ENCODE data around the gene WFDC12.

Gene WFDC12

DNA sequence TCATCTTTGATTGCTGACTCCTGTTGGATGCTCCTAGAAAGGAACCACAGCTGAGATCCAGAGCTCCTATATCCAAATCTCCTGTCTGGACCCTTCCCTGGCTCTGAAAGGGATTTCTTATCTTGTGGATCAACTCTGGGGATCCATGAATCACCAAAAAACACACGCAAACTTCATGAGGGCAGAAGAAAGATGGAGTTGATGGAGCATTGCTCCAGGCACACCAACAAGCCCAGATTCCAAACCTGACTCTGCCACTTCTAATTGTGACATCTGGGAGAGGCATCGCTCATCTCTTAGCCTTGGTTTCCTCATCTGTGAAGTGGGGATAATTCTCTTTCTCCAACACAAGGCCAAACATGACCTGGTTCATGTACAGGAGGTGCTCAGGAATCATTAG lies 30.1 kb downstream of the WFDC12 start:
- intact Hi-C loops (cut with micrococcal nuclease): no loop called here
- Mint-ChIP-seq H3K4me3 (no peak overlapping the region), H3K36me3 (ENCODE audit: low read depth) (peaks cover 11% of the 10 kb centered on the region), H3K9me3 (no peaks in the 10 kb centered on the region), H3K27me3 (peaks cover 32% of the 10 kb centered on the region), H3K27ac (no peak overlapping the region), H3K4me1 (ENCODE audit: low read depth) (peaks cover 5% of the 10 kb centered on the region)

DNA sequence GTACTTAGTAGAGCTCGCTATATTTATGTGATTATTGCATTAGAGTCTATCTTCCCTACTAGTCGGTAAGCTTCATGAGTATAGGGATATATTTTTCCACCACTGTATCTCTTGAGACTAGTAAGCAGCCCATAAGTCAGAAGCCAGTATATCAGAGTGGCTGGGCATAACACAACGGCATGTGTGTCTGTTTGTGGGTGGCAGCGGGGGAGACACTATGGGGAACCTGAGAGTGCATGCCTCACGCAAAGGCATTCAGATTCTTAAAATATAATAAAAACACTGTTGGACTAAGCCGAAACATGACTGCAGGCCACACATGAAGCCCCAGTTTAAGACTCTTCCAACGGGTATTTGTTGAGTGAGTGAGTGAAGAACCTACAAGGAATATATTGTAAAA lies 31.4 kb downstream of the WFDC12 start:
- Mint-ChIP-seq H3K4me3 (no peak overlapping the region), H3K27me3 (peaks cover 20% of the 10 kb centered on the region), H3K36me3 (ENCODE audit: low read depth) (peaks cover 22% of the 10 kb centered on the region), H3K9me3 (no peaks in the 10 kb centered on the region), H3K27ac (no peak overlapping the region), H3K4me1 (ENCODE audit: low read depth) (peaks cover 5% of the 10 kb centered on the region)
- intact Hi-C loops (cut with micrococcal nuclease): no loop called here

DNA sequence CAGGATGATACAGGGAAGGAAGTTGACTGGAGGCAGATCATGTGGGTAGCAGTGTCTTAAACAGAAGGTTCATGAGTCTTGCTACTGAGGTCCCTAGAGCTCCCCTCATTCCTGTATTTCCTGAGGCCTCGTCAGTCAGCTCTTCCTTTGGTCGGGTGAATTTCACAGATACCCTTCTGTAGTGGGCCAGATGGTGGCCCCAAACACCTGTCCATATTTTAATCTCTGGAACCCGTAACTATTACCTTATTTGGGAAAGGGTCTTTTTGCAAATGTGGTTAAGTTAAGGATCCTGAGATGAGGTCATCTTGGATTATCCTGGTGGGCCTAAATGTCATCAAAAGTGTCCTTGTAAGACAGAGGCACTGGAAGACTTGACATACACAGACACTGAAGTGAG lies 32.9 kb downstream of the WFDC12 start:
- H3K27me3 Mint-ChIP-seq: peaks cover 5% of the 10 kb centered on the region
- no peak overlapping the region for H3K4me3 Mint-ChIP-seq
- no peak overlapping the region for H3K27ac Mint-ChIP-seq
- H3K36me3 Mint-ChIP-seq (ENCODE audit: low read depth): peaks cover 33% of the 10 kb centered on the region
- H3K4me1 Mint-ChIP-seq (ENCODE audit: low read depth): peaks cover 12% of the 10 kb centered on the region
- intact Hi-C loops (cut with micrococcal nuclease): no loop called here
- no peaks in the 10 kb centered on the region for H3K9me3 Mint-ChIP-seq

DNA sequence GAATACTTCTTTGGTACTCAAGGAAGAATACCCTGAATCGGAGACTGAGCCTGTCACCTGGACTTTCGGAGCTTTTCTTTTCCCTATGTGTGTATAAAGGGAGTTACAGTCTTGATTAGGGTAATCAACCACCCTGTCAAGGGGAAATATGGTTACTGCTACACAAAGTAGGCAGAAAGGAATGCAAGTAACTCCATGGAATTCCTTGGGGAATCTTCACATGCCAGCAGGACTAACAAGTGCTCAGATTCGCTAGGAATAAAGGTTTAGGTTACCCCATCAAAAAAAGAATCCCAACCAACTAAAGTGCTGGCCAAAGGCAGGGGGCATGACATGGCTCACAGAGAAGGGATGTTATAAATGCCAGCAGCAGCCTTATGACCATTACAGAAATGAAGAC lies 33.8 kb downstream of the WFDC12 start:
- peaks cover 14% of the 10 kb centered on the region for H3K4me1 Mint-ChIP-seq (ENCODE audit: low read depth)
- intact Hi-C loops (cut with micrococcal nuclease): no loop called here
- H3K36me3 Mint-ChIP-seq (ENCODE audit: low read depth): peaks cover 42% of the 10 kb centered on the region
- no peak overlapping the region for H3K27ac Mint-ChIP-seq
- H3K9me3 Mint-ChIP-seq: no peaks in the 10 kb centered on the region
- H3K27me3 Mint-ChIP-seq: no peaks in the 10 kb centered on the region
- no peak overlapping the region for H3K4me3 Mint-ChIP-seq

DNA sequence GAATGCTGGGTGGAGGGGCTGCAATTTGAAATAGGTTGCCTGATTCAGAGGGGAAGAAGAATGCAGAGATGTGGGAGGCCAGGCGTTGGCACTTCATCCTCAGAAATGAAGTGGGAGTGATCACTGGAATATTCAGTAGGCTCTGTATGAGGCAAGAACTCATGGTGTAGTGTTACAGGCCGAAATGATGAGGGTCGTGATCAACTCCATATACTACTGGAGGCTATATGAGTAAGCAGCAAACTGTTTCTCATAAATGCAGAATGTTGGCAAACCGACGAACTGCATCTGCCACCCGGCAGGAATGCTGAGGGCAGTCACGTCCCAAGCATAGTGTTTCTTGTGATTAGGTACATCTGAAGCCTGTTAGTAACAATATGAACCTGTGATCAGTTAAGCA lies 36.0 kb downstream of the WFDC12 start:
- Mint-ChIP-seq H3K9me3 (no peaks in the 10 kb centered on the region), H3K4me1 (ENCODE audit: low read depth) (peaks cover 14% of the 10 kb centered on the region), H3K27me3 (no peaks in the 10 kb centered on the region), H3K27ac (no peak overlapping the region), H3K36me3 (ENCODE audit: low read depth) (peaks cover 58% of the 10 kb centered on the region), H3K4me3 (no peak overlapping the region)
- intact Hi-C loops (cut with micrococcal nuclease): no loop called here

DNA sequence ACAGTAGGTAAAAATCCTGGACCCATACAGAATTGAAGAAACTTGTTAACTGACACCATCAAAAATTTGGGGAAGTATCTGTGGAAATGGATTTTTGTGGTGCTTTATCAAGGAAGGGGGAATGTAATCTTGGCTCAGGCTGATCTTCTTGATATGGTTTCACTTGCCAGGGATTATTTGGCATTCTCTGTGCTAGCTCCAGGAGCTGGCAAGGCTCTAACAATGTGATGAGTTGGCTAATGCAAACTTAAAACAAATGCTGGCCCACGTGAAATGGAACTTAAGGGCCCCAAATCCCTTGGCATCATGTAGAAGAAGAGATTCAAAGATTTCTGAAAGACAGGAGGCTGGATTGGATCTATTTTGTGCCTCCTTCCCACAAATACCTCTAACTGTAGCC lies 36.5 kb downstream of the WFDC12 start:
- peaks cover 62% of the 10 kb centered on the region for H3K36me3 Mint-ChIP-seq (ENCODE audit: low read depth)
- H3K9me3 Mint-ChIP-seq: no peaks in the 10 kb centered on the region
- no peak overlapping the region for H3K27ac Mint-ChIP-seq
- H3K4me3 Mint-ChIP-seq: no peak overlapping the region
- intact Hi-C loops (cut with micrococcal nuclease): no loop called here
- H3K4me1 Mint-ChIP-seq (ENCODE audit: low read depth): peaks cover 14% of the 10 kb centered on the region
- H3K27me3 Mint-ChIP-seq: no peaks in the 10 kb centered on the region

DNA sequence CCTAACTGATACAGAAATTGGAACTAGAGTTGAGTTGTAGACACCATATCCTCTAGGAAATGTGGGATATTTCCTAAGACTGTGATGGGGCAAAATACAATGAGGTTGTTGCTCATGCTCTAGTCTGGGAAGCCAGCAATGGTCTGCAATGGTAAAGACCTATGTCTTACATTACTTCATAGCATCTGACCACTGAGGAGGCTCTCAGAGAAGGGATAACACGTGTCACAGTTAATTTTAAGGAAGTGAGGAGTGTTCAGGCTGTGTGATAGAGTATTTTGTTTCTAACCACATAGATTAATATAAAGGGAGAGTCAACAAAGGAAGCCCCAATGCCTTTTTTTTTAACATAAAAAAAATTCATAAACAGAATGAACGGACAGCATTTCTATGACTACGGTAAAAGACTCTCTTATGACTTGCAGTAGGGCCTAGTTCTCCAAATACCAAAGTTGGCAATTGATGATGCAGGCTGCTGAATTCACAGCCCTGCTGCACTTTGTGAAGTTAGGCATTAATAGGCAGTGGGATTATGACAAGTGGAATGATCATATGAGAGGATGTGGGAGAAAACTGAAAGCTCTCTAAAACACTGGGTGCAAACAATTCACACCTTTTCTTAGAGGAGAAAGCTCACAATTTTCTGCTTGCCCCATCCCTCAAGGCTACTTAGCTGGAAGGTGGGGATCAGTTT lies 37.0 kb downstream of the WFDC12 start:
- H3K9me3 Mint-ChIP-seq: no peaks in the 10 kb centered on the region
- no peak overlapping the region for H3K4me3 Mint-ChIP-seq
- H3K27ac Mint-ChIP-seq: no peak overlapping the region
- peaks cover 14% of the 10 kb centered on the region for H3K4me1 Mint-ChIP-seq (ENCODE audit: low read depth)
- H3K27me3 Mint-ChIP-seq: no peaks in the 10 kb centered on the region
- intact Hi-C loops (cut with micrococcal nuclease): no loop called here
- peaks cover 68% of the 10 kb centered on the region for H3K36me3 Mint-ChIP-seq (ENCODE audit: low read depth)

DNA sequence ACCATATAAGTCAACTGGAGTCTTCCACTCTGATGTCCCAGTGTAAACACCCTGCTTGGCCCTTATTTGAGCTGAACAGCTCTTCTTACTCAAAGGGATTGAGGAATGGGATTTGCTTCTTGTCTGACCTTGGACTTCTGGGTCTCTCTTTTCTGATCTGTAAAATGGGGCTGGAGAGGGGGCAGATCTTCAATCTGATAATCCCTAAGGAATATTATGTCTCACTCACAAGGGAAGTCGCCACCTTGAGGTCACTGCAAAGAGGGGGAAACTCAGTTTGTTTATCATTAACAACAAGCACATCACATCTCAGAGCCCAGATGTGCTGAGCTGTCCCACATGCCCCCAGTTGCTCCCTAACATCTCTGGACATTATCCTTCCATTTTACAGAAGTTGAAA lies 38.4 kb downstream of the WFDC12 start:
- H3K4me3 Mint-ChIP-seq: no peak overlapping the region
- H3K27ac Mint-ChIP-seq: no peak overlapping the region
- no peaks in the 10 kb centered on the region for H3K9me3 Mint-ChIP-seq
- peaks cover 72% of the 10 kb centered on the region for H3K36me3 Mint-ChIP-seq (ENCODE audit: low read depth)
- H3K27me3 Mint-ChIP-seq: no peaks in the 10 kb centered on the region
- intact Hi-C loops (cut with micrococcal nuclease): no loop called here
- H3K4me1 Mint-ChIP-seq (ENCODE audit: low read depth): peaks cover 14% of the 10 kb centered on the region

DNA sequence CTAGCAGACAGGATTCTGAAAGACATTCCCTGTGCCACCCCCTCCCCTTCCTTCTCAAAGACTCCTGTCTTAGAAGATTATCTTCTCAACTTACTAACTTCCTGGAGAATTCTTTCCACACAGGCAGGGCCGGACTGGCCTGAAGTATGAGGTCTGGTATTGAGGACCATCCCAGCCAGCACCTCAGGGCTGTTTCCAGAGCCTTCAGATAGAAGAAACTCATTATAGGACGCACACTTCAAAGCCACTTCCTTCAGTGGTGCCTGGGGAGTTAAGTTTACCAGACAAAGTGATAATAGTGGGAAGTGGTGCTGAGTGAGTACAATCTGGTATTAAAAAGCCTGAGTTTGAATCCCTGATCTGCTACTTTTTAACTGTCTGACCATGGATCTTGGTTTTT lies 39.0 kb downstream of the WFDC12 start:
- Mint-ChIP-seq H3K4me1 (ENCODE audit: low read depth) (peaks cover 14% of the 10 kb centered on the region), H3K27me3 (no peaks in the 10 kb centered on the region)

DNA sequence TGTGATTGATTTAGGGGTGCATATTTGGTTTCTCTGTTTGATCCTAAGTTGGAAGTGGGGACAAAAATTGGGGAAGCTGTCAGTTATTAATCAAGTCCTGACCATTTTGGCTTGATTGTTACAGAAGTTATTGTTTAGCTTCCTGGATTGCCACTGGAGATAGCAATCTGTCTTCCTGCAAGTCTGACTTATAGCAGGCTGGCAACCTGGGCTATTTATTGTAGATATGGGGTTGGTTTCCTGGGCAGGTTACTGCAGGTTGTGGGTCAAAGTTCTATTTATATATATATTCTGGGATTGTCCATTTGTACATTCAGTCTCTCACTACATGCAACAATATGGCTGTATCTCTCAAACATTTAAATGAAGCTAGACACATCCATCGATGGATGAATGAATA lies 41.1 kb downstream of the WFDC12 start:
- H3K27me3 Mint-ChIP-seq: no peaks in the 10 kb centered on the region
- peaks cover 14% of the 10 kb centered on the region for H3K4me1 Mint-ChIP-seq (ENCODE audit: low read depth)
- H3K36me3 Mint-ChIP-seq (ENCODE audit: low read depth): peaks cover 89% of the 10 kb centered on the region
- intact Hi-C loops (cut with micrococcal nuclease): no loop called here
- H3K27ac Mint-ChIP-seq: no peak overlapping the region
- no peaks in the 10 kb centered on the region for H3K9me3 Mint-ChIP-seq
- no peak overlapping the region for H3K4me3 Mint-ChIP-seq

More for the DNA sequence above, 39.0 kb downstream of the WFDC12 start:
- Mint-ChIP-seq H3K4me3 (no peak overlapping the region), H3K36me3 (ENCODE audit: low read depth) (peaks cover 77% of the 10 kb centered on the region), H3K27ac (no peak overlapping the region), H3K9me3 (no peaks in the 10 kb centered on the region)
- intact Hi-C loops (cut with micrococcal nuclease): no loop called here

DNA sequence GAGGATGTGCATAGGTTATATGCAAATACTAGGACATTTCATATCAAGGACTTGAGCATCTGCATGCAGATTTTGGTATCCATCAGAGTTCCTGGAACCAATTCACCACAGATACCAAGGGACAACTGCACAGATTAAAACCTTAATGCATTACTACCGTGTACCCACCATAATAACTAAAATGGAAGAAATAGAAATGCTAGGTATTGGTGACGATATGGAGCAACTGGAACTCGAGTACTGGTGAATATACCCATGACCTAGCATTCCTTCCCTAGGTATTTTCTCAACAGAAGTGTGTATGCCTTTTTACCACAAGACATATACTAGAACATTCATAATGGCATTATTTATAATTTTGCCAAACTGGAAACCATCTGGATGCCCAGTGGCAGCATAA lies 41.8 kb downstream of the WFDC12 start:
- H3K4me1 Mint-ChIP-seq (ENCODE audit: low read depth): peaks cover 12% of the 10 kb centered on the region
- H3K4me3 Mint-ChIP-seq: no peak overlapping the region
- no peak overlapping the region for H3K27ac Mint-ChIP-seq
- H3K27me3 Mint-ChIP-seq: no peaks in the 10 kb centered on the region
- intact Hi-C loops (cut with micrococcal nuclease): no loop called here
- peaks cover 89% of the 10 kb centered on the region for H3K36me3 Mint-ChIP-seq (ENCODE audit: low read depth)
- H3K9me3 Mint-ChIP-seq: no peaks in the 10 kb centered on the region

DNA sequence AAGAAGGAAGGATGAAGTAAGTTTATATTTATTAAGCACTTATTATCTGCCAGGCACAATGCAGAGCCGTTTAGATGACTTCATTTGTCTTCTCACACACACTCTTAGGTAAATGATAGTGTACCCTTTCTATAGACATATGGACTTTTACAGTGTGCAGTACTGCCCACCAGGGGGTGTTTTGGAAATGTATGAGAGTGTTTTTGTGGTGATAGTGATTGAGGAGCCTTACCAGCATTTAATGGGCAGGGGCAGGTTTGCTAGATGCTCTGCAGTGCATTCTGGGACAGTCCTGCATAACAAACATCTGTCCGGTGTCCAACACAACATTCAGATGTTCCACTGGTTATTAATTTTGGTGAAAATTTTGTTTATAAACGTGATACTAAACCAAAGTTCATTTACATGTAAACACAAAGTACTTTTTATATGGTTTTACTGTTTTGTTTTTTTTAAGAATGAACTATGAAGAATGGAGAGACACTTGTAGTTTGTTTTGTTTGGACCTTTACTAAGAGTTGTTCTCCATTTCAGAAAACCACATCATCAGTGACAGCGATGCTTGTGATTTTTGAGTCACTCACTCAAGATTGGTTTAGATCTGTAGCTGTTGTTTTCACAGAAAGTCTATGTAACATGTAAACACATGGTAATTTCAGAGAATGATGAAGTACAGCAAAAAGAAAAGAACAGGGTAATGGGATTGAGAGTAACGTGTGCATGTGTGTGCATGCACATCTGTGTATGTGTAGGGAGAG lies 43.2 kb downstream of the WFDC12 start:
- H3K27me3 Mint-ChIP-seq: no peaks in the 10 kb centered on the region
- intact Hi-C loops (cut with micrococcal nuclease): no loop called here
- H3K4me3 Mint-ChIP-seq: no peak overlapping the region
- H3K27ac Mint-ChIP-seq: no peak overlapping the region
- H3K36me3 Mint-ChIP-seq (ENCODE audit: low read depth): peaks cover 94% of the 10 kb centered on the region
- H3K4me1 Mint-ChIP-seq (ENCODE audit: low read depth): no peaks in the 10 kb centered on the region
- no peaks in the 10 kb centered on the region for H3K9me3 Mint-ChIP-seq

DNA sequence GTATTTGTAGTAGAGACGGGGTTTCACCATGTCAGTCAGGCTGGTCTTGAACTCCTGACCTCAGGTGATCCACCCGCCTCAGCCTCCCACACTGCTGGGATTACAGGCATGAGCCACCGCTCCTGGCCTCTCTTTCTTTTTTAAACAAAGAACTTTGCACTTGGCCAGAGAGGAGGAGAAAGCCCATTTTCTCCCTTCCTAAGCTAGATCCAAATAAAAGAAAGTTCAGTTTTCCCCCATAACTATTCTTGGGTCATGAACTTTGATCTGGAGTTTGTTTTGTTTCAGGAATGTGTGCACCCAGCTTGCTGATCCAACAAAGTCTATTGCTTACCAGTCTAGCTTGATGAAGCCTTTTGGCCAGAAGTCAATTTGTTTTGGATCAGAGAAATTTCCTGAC lies 46.7 kb downstream of the WFDC12 start:
- no peaks in the 10 kb centered on the region for H3K4me1 Mint-ChIP-seq (ENCODE audit: low read depth)

More for the DNA sequence above, 46.7 kb downstream of the WFDC12 start:
- no peaks in the 10 kb centered on the region for H3K27me3 Mint-ChIP-seq
- intact Hi-C loops (cut with micrococcal nuclease): no loop called here
- no peaks in the 10 kb centered on the region for H3K9me3 Mint-ChIP-seq
- no peak overlapping the region for H3K4me3 Mint-ChIP-seq
- peaks cover 96% of the 10 kb centered on the region for H3K36me3 Mint-ChIP-seq (ENCODE audit: low read depth)
- H3K27ac Mint-ChIP-seq: no peak overlapping the region

Data from dendritic cell treated with granulocyte-macrophage colony-stimulating factor and Interleukin-4, amounts not matched to agents 40 ng/mL and 50 ng/mL, for 4 days (primary cell).